WTC11 (cell line): Measurements from ENCODE around the gene RNASE4. TPM values are rescaled to one million over a fixed set of nuclear protein-coding genes. Genes with fewer than 3 reads are reported as not detected.

Source experiments
- ATAC-seq: fragments of 200-7000 bp; cut with Tn5 transposase; 2 replicates; pipeline ENCODE4 v1.10.0; 2021; ENCODE audit warnings: mild to moderate bottlenecking, moderate library complexity
- CTCF ChIA-PET: fragments of 300-600 bp; sonication (Branson Sonifier 250); formaldehyde crosslinking; loops from one replicate; lab custom pipeline; 2021; ENCODE audit warnings: antibody characterized with exemption; lab: Charles Lee
- POLR2A ChIA-PET: fragments of 350-600 bp; sonication (Branson Sonifier 250); formaldehyde crosslinking; loops from one replicate; lab custom pipeline; 2021; ENCODE audit warnings: antibody characterized with exemption; lab: Charles Lee
- DNase-seq: peaks from one replicate; pipeline ENCODE4 v3.0.0; 2021; ENCODE audit warnings: low spot score
- H3K27ac Mint-ChIP-seq: 2 replicates; pipeline ENCODE4 v1.8.0; 2021; ENCODE audit warnings: mixed read lengths
- H3K27me3 Mint-ChIP-seq: 2 replicates; pipeline ENCODE4 v1.8.0; 2021; ENCODE audit warnings: low read depth, mild to moderate bottlenecking, moderate library complexity, mixed read lengths
- H3K36me3 Mint-ChIP-seq: 2 replicates; pipeline ENCODE4 v1.8.0; 2021; ENCODE audit warnings: mixed read lengths
- H3K4me1 Mint-ChIP-seq: 2 replicates; pipeline ENCODE4 v1.8.0; 2022; ENCODE audit warnings: mixed read lengths
- H3K4me3 Mint-ChIP-seq: 2 replicates; pipeline ENCODE4 v1.8.0; 2021; ENCODE audit warnings: mild to moderate bottlenecking, moderate library complexity, mixed read lengths
- H3K9me3 Mint-ChIP-seq: 2 replicates; pipeline ENCODE4 v1.8.0; 2021; ENCODE audit warnings: mixed read lengths
- ATF6 ChIP-seq: sonication (generic); formaldehyde crosslinking; IDR thresholded peaks from 2 replicates; pipeline ENCODE4 v1.8.1; 2023; ENCODE audit warnings: mild to moderate bottlenecking, missing genetic modification reagents
- ELF4 ChIP-seq: sonication (generic); formaldehyde crosslinking; IDR thresholded peaks from 2 replicates; pipeline ENCODE4 v1.8.1; 2022; ENCODE audit warnings: low read depth, mild to moderate bottlenecking, moderate library complexity, missing genetic modification reagents
- ETV6 ChIP-seq: sonication (generic); formaldehyde crosslinking; IDR thresholded peaks from 2 replicates; pipeline ENCODE4 v1.8.1; 2022; ENCODE audit warnings: mild to moderate bottlenecking, missing genetic modification reagents
- FOXP4 ChIP-seq: sonication (generic); formaldehyde crosslinking; IDR thresholded peaks from 2 replicates; pipeline ENCODE4 v1.8.0; 2022; ENCODE audit warnings: mild to moderate bottlenecking, missing genetic modification reagents
- IRF2 ChIP-seq: sonication (generic); formaldehyde crosslinking; IDR thresholded peaks from 2 replicates; pipeline ENCODE4 v1.8.0; 2022; ENCODE audit warnings: low read depth, missing genetic modification reagents, borderline replicate concordance
- JAZF1 ChIP-seq: fragments of 250-450 bp; sonication (Bioruptor Pico); IDR thresholded peaks from 2 replicates; pipeline ENCODE4 v1.9.0; 2021; ENCODE audit warnings: moderate library complexity, mild to moderate bottlenecking, inconsistent platforms
- NFATC4 ChIP-seq: fragments of 250-450 bp; sonication (Bioruptor Pico); IDR thresholded peaks from 2 replicates; pipeline ENCODE4 v1.9.0; 2021; ENCODE audit warnings: mild to moderate bottlenecking
- NFYB ChIP-seq: sonication (generic); formaldehyde crosslinking; conservative IDR thresholded peaks from 2 replicates; pipeline ENCODE4 v1.8.0; 2022; ENCODE audit warnings: low read depth, missing genetic modification reagents
- PRDM15 ChIP-seq: sonication (generic); formaldehyde crosslinking; IDR thresholded peaks from 2 replicates; pipeline ENCODE4 v1.8.0; 2022; ENCODE audit warnings: missing genetic modification reagents
- PRRX2 ChIP-seq: fragments of 250-450 bp; sonication (Bioruptor Pico); IDR thresholded peaks from 2 replicates; pipeline ENCODE4 v1.8.0; 2021; ENCODE audit warnings: mild to moderate bottlenecking
- SP1 ChIP-seq: sonication (generic); formaldehyde crosslinking; conservative IDR thresholded peaks from 2 replicates; pipeline ENCODE4 v1.8.1; 2022; ENCODE audit warnings: missing genetic modification reagents
- TEAD4 ChIP-seq: sonication (generic); formaldehyde crosslinking; IDR thresholded peaks from 2 replicates; pipeline ENCODE4 v1.8.0; 2022; ENCODE audit warnings: mild to moderate bottlenecking, missing genetic modification reagents
- TP53 ChIP-seq: sonication (generic); formaldehyde crosslinking; IDR thresholded peaks from 2 replicates; pipeline ENCODE4 v1.8.1; 2023; ENCODE audit warnings: mild to moderate bottlenecking, missing genetic modification reagents
- USF2 ChIP-seq: sonication (generic); formaldehyde crosslinking; IDR thresholded peaks from 2 replicates; pipeline ENCODE4 v1.8.1; 2023; ENCODE audit warnings: mild to moderate bottlenecking, missing genetic modification reagents, moderate library complexity
- ZBTB21 ChIP-seq: sonication (generic); formaldehyde crosslinking; IDR thresholded peaks from 2 replicates; pipeline ENCODE4 v1.8.1; 2023; ENCODE audit warnings: mild to moderate bottlenecking, missing genetic modification reagents, borderline replicate concordance
- ZMAT4 ChIP-seq: fragments of 250-450 bp; sonication (Bioruptor Pico); IDR thresholded peaks from 2 replicates; pipeline ENCODE4 v1.9.0; 2021; ENCODE audit warnings: mild to moderate bottlenecking
- ZNF232 ChIP-seq: sonication (generic); formaldehyde crosslinking; IDR thresholded peaks from 2 replicates; pipeline ENCODE4 v1.8.0; 2022; ENCODE audit warnings: mild to moderate bottlenecking, missing genetic modification reagents
- ZNF263 ChIP-seq: sonication (generic); formaldehyde crosslinking; IDR thresholded peaks from 2 replicates; pipeline ENCODE4 v1.8.1; 2022; ENCODE audit warnings: low read depth, mild to moderate bottlenecking, moderate library complexity, missing genetic modification reagents
- ZSCAN18 ChIP-seq: fragments of 250-450 bp; sonication (Bioruptor Pico); IDR thresholded peaks from 2 replicates; pipeline ENCODE4 v2.1.2; 2022; ENCODE audit warnings: mild to moderate bottlenecking, moderate library complexity
- total RNA-seq: library from RNA; stranded (reverse); gene quantifications from 3 replicates; pipeline ENCODE4 v1.2.3, GENCODE V29; 2021

Gene RNASE4
- total RNA-seq, 1 experiment from 2014 or later = 2.8 TPM

- TF ChIP-seq ATF6 = no peak
- no peak for TF ChIP-seq PRDM15 (CRISPR knock-in tag)
- no peak for TF ChIP-seq ZNF232 (CRISPR knock-in tag)
- no peak for TF ChIP-seq ZMAT4 (CRISPR knock-in tag)
- TF ChIP-seq NFATC4 (CRISPR knock-in tag) = no peak
- TF ChIP-seq ZNF263 (CRISPR knock-in tag) = no peak
- TF ChIP-seq TP53 (CRISPR knock-in tag) = no peak
These were observed 3.2 kb downstream of the RNASE4 start (continued) for GRCh38 chr14:20687362-20688166.

GRCh38 chr14:20688167-20688839, 3.9 kb downstream of the RNASE4 start, which contains the start of gene ANG:
Gene ANG (plus strand): TSS chr14:20688764. CDS start chr14:20693565, 4,801 bp downstream.
- Mint-ChIP-seq H3K27me3 (peaks cover 6% of the 10 kb centered on the region), H3K4me3 (no peak within 1 kb of the TSS), H3K9me3 (no peaks in the 10 kb centered on the region), H3K27ac (no peak within 1 kb of the TSS), H3K36me3 (no peaks in the 10 kb centered on the region), H3K4me1 (peaks cover 12% of the 10 kb centered on the region)
- ChIA-PET POLR2A (interaction anchor here (0.8 kb wide), 1 partner anchor 26 kb away, joined by 3 read pairs; no protein-coding TSS in a partner anchor), CTCF (interaction anchor here (1.2 kb wide), 1 partner anchor 31 kb away, joined by 6 read pairs; no protein-coding TSS in a partner anchor)
- TF ChIP-seq SP1 (CRISPR knock-in tag) (no peak), ETV6 (CRISPR knock-in tag) (no peak), USF2 (no peak), NFYB (CRISPR knock-in tag) (no peak), ZBTB21 (CRISPR knock-in tag) (no peak), TEAD4 (no peak), ZSCAN18 (CRISPR knock-in tag) (no peak), JAZF1 (CRISPR knock-in tag) (no peak), FOXP4 (CRISPR knock-in tag) (no peak), ELF4 (CRISPR knock-in tag) (no peak), PRDM15 (CRISPR knock-in tag) (no peak), PRRX2 (no peak), IRF2 (CRISPR knock-in tag) (no peak)
- DNase-seq (no peak), ATAC-seq (no peak)
